ENCODE data around the gene DDX55. TPM values are rescaled to one million over a fixed set of nuclear protein-coding genes. Genes with fewer than 3 reads are reported as not detected.
"Not testable (repeated sequence)": the region's sequence is repeated elsewhere in the genome, so short reads cannot be mapped to it uniquely, and the experiment has no call there.

Gene DDX55
- total RNA-seq = 12.8 to 18.4 TPM (median 16.8 TPM) in 3 replicates
- long read RNA-seq, transcript DDX55-201 (14 exons, 2,654 nt) = major isoform, 26 of 46 reads
- long read RNA-seq, partial matches to known transcripts = 1 of 46 reads
- long read RNA-seq, other reads (novel, unspliced or antisense) = 19 of 46 reads

GRCh38 chr12:123601602-123602489 is at the start of gene DDX55:
Gene DDX55 (plus strand): TSS chr12:123602099. CDS start chr12:123602149, 50 bp downstream.
- TF ChIP-seq CTCF (IDR thresholded peaks at IDR 0.05) = peak; percentile 85
- peaks cover 9% of the 10 kb centered on the region for H3K36me3 Mint-ChIP-seq (ENCODE audit: low read depth)
- no peaks in the 10 kb centered on the region for H3K9me3 Mint-ChIP-seq (ENCODE audit: low read depth)
- H3K27ac Mint-ChIP-seq (ENCODE audit: unreplicated experiment) = peak within 1 kb of the TSS; percentile 98
- DNase-seq (ENCODE audit: low spot score) = peak; percentile 94
- H3K4me1 Mint-ChIP-seq (ENCODE audit: low read depth) = peaks cover 28% of the 10 kb centered on the region
- H3K27me3 Mint-ChIP-seq (ENCODE audit: low read depth) = no peaks in the 10 kb centered on the region
- H3K4me3 Mint-ChIP-seq (ENCODE audit: unreplicated experiment) = peak within 1 kb of the TSS; percentile 97

DNA sequence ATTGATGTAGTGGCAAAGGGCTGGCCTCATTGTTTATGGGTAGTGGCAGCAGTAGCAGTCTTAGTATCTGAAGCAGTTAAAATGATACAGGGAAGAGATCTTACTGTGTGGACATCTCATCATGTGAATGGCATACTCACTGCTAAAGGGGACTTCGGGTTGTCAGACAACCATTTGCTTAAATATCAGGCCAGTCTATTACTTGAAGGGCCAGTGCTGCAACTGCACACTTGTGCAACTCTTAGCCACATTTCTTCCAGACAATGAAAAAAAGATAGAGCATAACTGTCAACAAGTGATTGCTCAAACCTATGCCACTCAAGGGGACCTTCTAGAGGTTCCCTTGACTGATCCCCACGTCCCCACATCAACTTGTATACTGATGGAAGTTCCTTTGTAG is 47.8 kb upstream of the DDX55 start:
- not testable (repeated sequence) for H3K4me3 Mint-ChIP-seq (ENCODE audit: unreplicated experiment); DNase-seq (ENCODE audit: low spot score); H3K27ac Mint-ChIP-seq (ENCODE audit: unreplicated experiment); H3K27me3 Mint-ChIP-seq (ENCODE audit: low read depth); H3K36me3 Mint-ChIP-seq (ENCODE audit: low read depth); H3K4me1 Mint-ChIP-seq (ENCODE audit: low read depth); H3K9me3 Mint-ChIP-seq (ENCODE audit: low read depth)

DNA sequence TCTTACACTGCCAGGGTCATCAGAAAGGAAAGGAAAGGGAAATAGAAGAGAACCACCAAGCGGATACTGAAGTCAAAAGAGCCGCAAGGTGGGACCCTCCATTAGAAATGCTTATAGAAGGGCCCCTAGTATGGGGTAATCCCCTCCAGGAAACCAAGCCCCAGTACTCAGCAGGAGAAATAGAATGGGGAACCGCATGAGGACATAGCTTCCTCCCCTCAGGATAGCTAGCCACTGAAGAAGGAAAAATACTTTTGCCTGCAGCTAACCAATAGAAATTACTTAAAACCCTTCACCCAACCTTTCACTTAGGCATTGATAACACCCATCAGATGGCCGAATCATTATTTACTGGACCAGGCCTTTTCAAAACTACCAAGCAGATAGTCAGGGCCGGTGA is 47.1 kb upstream of the DDX55 start:
- not testable (repeated sequence) for H3K27me3 Mint-ChIP-seq (ENCODE audit: low read depth); H3K36me3 Mint-ChIP-seq (ENCODE audit: low read depth); H3K4me3 Mint-ChIP-seq (ENCODE audit: unreplicated experiment); H3K27ac Mint-ChIP-seq (ENCODE audit: unreplicated experiment); H3K9me3 Mint-ChIP-seq (ENCODE audit: low read depth); DNase-seq (ENCODE audit: low spot score); H3K4me1 Mint-ChIP-seq (ENCODE audit: low read depth)

DNA sequence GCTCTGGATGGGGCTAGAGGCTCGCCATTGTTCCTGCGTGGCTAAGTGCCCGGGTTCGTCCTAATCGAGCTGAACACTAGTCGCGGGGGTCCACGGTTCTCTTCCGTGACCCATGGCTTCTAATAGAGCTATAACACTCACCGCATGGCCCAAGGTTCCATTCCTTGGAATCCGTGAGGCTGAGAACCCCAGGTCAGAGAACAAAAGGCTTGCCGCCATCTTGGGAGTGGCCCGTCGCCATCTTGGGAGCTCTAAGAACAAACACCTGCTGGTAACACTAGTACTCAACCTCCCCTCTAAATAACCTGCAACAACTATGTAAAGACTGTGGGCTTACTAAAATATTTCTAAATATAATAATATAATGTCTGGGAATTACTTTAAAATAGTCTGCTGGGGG is 43.4 kb upstream of the DDX55 start:
- H3K4me3 Mint-ChIP-seq (ENCODE audit: unreplicated experiment); H3K27me3 Mint-ChIP-seq (ENCODE audit: low read depth); H3K4me1 Mint-ChIP-seq (ENCODE audit: low read depth): not testable (repeated sequence)

DNA sequence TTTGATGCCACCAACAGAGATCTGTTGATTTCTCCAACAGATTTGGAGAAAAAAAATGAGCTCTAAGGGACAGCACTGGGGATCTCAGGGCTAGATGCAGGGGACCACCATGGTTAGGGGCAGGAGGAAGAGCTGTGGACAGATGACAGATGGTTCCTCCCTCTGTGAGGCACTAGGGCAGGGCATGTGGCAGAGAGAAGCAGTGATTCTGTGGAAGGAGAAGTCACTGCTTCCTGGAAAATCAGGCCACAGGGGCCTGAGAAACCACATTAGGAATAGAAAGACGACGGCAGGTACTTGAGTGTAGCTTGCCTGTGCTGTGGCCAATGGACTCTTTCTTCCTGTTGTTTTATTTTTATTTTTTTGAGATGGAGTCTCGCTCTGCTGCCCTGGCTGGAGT is 42.4 kb upstream of the DDX55 start:
- no peaks in the 10 kb centered on the region for H3K4me1 Mint-ChIP-seq (ENCODE audit: low read depth)
- DNase-seq (ENCODE audit: low spot score) = no peak
- no peak overlapping the region for H3K27ac Mint-ChIP-seq (ENCODE audit: unreplicated experiment)
- no peak overlapping the region for H3K4me3 Mint-ChIP-seq (ENCODE audit: unreplicated experiment)
- TF ChIP-seq CTCF (IDR thresholded peaks at IDR 0.05) = no peak
- H3K9me3 Mint-ChIP-seq (ENCODE audit: low read depth) = no peaks in the 10 kb centered on the region
- H3K27me3 Mint-ChIP-seq (ENCODE audit: low read depth) = no peaks in the 10 kb centered on the region
- H3K36me3 Mint-ChIP-seq (ENCODE audit: low read depth) = no peaks in the 10 kb centered on the region

More for the DNA sequence above, 43.4 kb upstream of the DDX55 start:
- not testable (repeated sequence) for H3K36me3 Mint-ChIP-seq (ENCODE audit: low read depth); DNase-seq (ENCODE audit: low spot score); H3K9me3 Mint-ChIP-seq (ENCODE audit: low read depth); H3K27ac Mint-ChIP-seq (ENCODE audit: unreplicated experiment)

DNA sequence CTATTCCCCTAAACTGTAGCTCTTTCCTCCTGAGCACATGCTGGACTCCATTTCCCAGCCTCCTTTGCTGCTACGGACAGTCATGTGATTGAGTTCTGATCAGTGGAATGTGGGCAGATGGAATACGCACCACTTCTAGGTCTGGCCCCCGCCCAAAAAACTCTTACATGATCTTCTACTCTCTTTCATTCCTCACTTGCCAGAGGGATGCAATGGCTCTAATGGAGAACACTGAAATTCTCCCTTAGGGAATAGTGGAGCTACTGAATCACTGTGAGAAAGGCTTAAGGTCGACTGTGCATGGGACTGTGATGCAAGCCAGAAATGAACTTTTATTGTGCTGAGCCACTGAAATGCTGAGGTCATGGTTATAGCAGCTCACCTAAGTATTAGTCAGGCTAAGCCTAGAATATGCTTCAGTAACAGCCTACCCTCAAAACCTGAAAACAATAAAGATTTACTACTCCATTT is 30.5 kb upstream of the DDX55 start:
- Mint-ChIP-seq H3K4me3 (ENCODE audit: unreplicated experiment) (no peak overlapping the region), H3K27me3 (ENCODE audit: low read depth) (no peaks in the 10 kb centered on the region), H3K36me3 (ENCODE audit: low read depth) (peaks cover 2% of the 10 kb centered on the region), H3K4me1 (ENCODE audit: low read depth) (peaks cover 12% of the 10 kb centered on the region), H3K9me3 (ENCODE audit: low read depth) (no peaks in the 10 kb centered on the region), H3K27ac (ENCODE audit: unreplicated experiment) (peak overlapping the region; percentile 81)
- no peak for DNase-seq (ENCODE audit: low spot score)
- no peak for TF ChIP-seq CTCF (IDR thresholded peaks at IDR 0.05)
